Omental fat pad (tissue), 4 donors: ENCODE data around the gene WDFY4. TPM values are rescaled to one million over a fixed set of nuclear protein-coding genes. Genes with fewer than 3 reads are reported as not detected.

Experiments used
- ATAC-seq: fragments of 150-250 bp; one replicate; pipeline ENCODE4 v1.9.1; 2016; ENCODE audit warnings: mild to moderate bottlenecking, moderate library complexity; ENCODE audit not compliant: low FRiP score
- DNase-seq: peaks from one replicate; pipeline ENCODE4 v3.0.0-alpha.2; 2019; ENCODE audit warnings: low spot score
- total RNA-seq, 4 donors: library from RNA; depleted of rRNA; stranded (reverse); fragments of >200 nt; gene quantifications; one replicate each; pipeline ENCODE4 v1.1.0, GENCODE V29; 2016
- TF ChIP-seq, protein P1 (sequence below), 3 donors: fragments of 450-650 bp; IDR thresholded peaks; one replicate each; pipeline ENCODE4 v1.5.1; 2016 to 2017; ENCODE audit warnings: antibody characterized with exemption in 3 of 3, mild to moderate bottlenecking in 3 of 3, moderate library complexity in 2 of 3

Gene WDFY4
- total RNA-seq, 4 donors from 2014 or later, result 6.8 to 21.4 (median 10.5) TPM

DNA sequence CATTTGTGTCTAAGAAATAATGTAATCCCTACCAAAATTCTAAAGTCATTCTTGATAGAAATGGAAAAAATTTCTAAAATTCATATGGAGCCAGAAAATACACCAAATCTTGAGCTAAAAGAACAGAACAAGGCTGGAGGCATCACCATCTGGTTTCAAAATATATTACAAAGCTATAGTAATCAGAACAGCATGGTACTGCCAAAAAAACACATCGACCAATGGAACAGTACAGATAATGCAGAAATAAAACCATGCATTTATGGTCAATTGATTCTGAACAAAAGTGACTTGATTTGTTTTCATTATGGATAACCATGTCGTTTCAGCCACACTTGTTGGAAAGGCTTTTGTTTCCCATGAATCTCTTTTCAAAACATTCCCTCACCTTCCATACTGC lies 7.0 kb upstream of the WDFY4 start:
- TF ChIP-seq, protein P1, sequence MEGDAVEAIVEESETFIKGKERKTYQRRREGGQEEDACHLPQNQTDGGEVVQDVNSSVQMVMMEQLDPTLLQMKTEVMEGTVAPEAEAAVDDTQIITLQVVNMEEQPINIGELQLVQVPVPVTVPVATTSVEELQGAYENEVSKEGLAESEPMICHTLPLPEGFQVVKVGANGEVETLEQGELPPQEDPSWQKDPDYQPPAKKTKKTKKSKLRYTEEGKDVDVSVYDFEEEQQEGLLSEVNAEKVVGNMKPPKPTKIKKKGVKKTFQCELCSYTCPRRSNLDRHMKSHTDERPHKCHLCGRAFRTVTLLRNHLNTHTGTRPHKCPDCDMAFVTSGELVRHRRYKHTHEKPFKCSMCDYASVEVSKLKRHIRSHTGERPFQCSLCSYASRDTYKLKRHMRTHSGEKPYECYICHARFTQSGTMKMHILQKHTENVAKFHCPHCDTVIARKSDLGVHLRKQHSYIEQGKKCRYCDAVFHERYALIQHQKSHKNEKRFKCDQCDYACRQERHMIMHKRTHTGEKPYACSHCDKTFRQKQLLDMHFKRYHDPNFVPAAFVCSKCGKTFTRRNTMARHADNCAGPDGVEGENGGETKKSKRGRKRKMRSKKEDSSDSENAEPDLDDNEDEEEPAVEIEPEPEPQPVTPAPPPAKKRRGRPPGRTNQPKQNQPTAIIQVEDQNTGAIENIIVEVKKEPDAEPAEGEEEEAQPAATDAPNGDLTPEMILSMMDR (IDR thresholded peaks at IDR 0.05), result no peak
- no peak for ATAC-seq
- DNase-seq, result no peak

DNA sequence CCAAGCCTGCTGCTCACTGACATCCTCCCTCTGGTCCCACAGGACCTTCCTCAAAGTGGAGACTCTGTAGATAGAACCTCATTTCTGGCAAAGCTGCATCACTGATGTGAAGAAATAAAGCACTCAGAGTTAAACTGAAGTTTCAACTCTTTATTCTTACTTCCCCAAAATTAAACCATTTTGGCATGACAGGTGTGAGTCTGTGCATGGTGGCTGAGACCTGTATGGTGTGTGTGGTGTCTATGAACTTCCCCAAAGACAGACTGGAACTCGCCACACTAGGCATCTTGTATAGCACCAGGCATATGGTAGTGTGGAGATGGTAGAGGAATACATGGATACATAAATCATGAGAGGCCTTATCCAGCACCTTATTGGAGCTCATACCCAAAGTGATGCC lies 6.6 kb upstream of the WDFY4 start:
- ATAC-seq (no peak), DNase-seq (no peak)
- TF ChIP-seq, protein P1 (IDR thresholded peaks at IDR 0.05), result no peak

DNA sequence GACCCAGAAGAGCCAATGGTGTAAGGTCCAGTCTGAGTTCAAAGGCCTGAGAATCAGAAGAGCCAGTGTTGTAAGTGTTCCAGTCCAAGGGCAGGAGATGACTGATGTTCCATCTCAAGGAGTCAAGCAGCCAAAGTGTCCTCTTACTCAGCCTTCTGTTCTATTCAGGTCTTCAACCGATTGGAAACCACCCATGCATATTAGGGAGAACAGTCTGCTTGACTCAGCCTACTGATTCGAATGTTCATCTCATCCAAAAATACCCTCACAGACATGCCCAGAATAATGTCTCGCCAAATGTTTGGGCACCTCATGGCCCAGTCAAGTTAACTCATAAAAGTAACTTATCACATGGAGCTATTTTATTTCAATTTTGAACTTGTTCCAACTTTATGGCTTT lies 2.9 kb upstream of the WDFY4 start:
- no peak for DNase-seq
- TF ChIP-seq, protein P1 (IDR thresholded peaks at IDR 0.05), result no peak
- no peak for ATAC-seq

DNA sequence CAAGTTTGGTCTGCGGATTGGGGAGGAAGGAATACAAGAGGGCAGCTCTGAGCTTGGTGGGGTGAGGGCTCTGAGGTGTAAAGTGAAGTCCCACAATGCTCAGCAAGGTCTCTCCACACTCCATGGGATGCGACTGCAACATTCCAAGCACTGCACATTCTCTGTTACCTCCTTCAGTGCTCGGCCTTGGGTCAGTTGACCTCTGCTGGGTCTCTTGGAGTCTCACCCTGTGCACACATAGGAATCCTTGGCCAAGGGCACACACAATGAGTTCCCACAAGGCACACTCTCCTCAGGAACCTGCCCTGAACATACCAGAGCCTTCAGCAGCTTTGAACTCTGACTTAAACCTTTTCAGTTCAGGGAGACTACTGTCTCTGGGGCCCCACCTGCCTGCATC lies 2.4 kb upstream of the WDFY4 start:
- DNase-seq (no peak), ATAC-seq (no peak)
- TF ChIP-seq, protein P1 (IDR thresholded peaks at IDR 0.05), result no peak

- no peak for ATAC-seq
- TF ChIP-seq, protein P1 (IDR thresholded peaks at IDR 0.05), result no peak
- no peak for DNase-seq
Observed at GRCh38 chr10:48683424-48683823, 1.2 kb upstream of the WDFY4 start.

DNA sequence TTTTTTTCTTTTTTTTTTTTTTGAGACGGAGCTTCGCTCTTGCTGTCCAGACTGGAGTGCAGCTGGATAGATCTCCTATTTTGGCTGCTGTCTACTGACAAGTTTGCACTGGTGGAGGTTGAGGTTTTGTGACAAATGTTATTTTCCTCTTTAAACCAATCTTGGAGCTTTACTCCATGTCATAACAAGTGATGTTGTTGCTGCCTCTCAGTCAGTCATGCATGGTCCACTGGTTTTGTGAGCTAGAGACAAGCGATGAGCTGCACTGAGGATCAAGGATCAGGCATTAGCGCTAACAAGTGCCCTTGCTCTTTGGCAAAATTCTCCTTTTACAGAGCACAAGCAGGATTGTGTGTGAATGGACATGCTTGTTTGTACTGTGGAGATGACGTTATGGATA lies 805 bp upstream of the WDFY4 start:
- ATAC-seq (no peak), DNase-seq (no peak)
- TF ChIP-seq, protein P1 (IDR thresholded peaks at IDR 0.05), result no peak

GRCh38 chr10:48684463-48684791 lies 246 bp upstream of the WDFY4 start:
- DNase-seq, result no peak
- no peak for ATAC-seq
- TF ChIP-seq, protein P1 (IDR thresholded peaks at IDR 0.05), result no peak
